ENCODE data around the gene GALNT5.

The GALNT5 gene

GRCh38 chr2:157312866-157313486 is 55.5 kb downstream of the GALNT5 start:
- Histone ChIP-seq H3K9me3 (no peaks in the 10 kb centered on the region), H3K4me1 (no peaks in the 10 kb centered on the region), H3K36me3 (no peaks in the 10 kb centered on the region), H3K4me3 (no peak overlapping the region), H3K27ac (no peak overlapping the region), H3K27me3 (no peaks in the 10 kb centered on the region)
- DNase-seq = no peak
- intact Hi-C loops (cut with DNase I; ENCODE audit: low total_unique reads) = no loop called here
- TF ChIP-seq CTCF (IDR thresholded peaks at IDR 0.05) = no peak

DNA sequence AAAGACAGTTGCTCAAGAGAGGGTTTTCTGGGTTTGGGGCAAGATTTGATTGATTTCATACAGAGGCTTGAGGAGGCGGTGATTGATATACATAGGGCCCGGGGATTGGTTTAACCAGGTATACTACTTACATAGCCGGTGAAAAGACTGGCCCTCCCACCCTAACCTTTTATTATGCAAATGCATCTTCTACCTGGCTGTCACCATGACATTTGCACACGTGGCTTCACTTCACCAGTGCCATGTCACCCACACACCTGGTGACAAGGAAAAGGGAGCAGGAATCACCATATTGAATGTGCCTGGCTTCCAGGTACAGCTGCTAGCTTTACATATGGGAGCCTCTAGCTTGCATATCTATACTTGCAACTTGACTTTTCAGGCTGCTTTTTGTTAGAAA is 58.4 kb downstream of the GALNT5 start:
- intact Hi-C loops (cut with DNase I; ENCODE audit: low total_unique reads) = no loop called here
- Histone ChIP-seq H3K4me3 (no peak overlapping the region), H3K27ac (no peak overlapping the region), H3K36me3 (no peaks in the 10 kb centered on the region), H3K27me3 (no peaks in the 10 kb centered on the region), H3K4me1 (no peaks in the 10 kb centered on the region), H3K9me3 (no peaks in the 10 kb centered on the region)
- DNase-seq = no peak
- TF ChIP-seq CTCF (IDR thresholded peaks at IDR 0.05) = no peak

GRCh38 chr2:157318884-157319283 is 61.4 kb downstream of the GALNT5 start:
- intact Hi-C loops (cut with DNase I; ENCODE audit: low total_unique reads) = no loop called here
- H3K4me1 ChIP-seq = no peaks in the 10 kb centered on the region

DNA sequence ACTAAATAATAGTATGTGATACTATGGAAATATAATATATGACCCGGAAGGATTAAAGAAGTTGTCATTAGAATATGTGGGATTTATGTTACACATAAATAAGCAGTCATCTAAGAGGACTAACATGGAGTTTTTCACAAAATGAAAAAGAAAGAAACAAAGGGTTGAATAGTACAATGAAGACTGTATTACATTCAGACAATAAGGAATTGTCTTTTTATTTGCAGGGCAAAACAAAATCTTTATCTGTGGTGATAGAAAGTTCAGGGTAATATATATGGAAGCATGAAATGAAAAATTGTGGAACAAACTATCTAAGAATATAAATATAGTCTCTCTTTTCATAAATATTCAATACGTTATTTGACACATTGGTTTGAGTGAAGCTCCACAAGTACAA is 62.3 kb downstream of the GALNT5 start:
- no peak overlapping the region for H3K27ac ChIP-seq
- no peak for DNase-seq
- H3K27me3 ChIP-seq = no peaks in the 10 kb centered on the region
- H3K36me3 ChIP-seq = no peaks in the 10 kb centered on the region
- H3K4me3 ChIP-seq = no peak overlapping the region
- no peak for TF ChIP-seq CTCF (IDR thresholded peaks at IDR 0.05)
- intact Hi-C loops (cut with DNase I; ENCODE audit: low total_unique reads) = loop anchor here (5.0 kb wide), 1 partner anchor 273 kb away; no protein-coding TSS in a partner anchor
- no peaks in the 10 kb centered on the region for H3K4me1 ChIP-seq
- no peaks in the 10 kb centered on the region for H3K9me3 ChIP-seq

More at GRCh38 chr2:157318884-157319283, 61.4 kb downstream of the GALNT5 start:
- no peaks in the 10 kb centered on the region for H3K9me3 ChIP-seq
- TF ChIP-seq CTCF (IDR thresholded peaks at IDR 0.05) = no peak
- H3K27ac ChIP-seq = no peak overlapping the region
- no peak overlapping the region for H3K4me3 ChIP-seq
- H3K27me3 ChIP-seq = no peaks in the 10 kb centered on the region
- no peak for DNase-seq
- H3K36me3 ChIP-seq = no peaks in the 10 kb centered on the region

- Histone ChIP-seq H3K4me1 (no peaks in the 10 kb centered on the region), H3K4me3 (no peak overlapping the region), H3K36me3 (no peaks in the 10 kb centered on the region), H3K27ac (no peak overlapping the region), H3K9me3 (no peaks in the 10 kb centered on the region), H3K27me3 (no peaks in the 10 kb centered on the region)
- DNase-seq = no peak
- intact Hi-C loops (cut with DNase I; ENCODE audit: low total_unique reads) = loop anchor here (5.0 kb wide), 1 partner anchor 272 kb away; no protein-coding TSS in a partner anchor
- TF ChIP-seq CTCF (IDR thresholded peaks at IDR 0.05) = no peak
Measured at GRCh38 chr2:157320409-157320808, 62.9 kb downstream of the GALNT5 start.

Measured in tibial artery (tissue), 4 donors.